Fibroblast of lung (primary cell): ENCODE results near the gene USP11.

Source experiments
- CTCF ChIP-seq, 2 donors: IDR thresholded peaks in 1 of 2; conservative IDR thresholded peaks in 1 of 2; 1 replicate in 1 of 2; 2 replicates in 1 of 2; pipeline ENCODE4 v1.5.1; 2011 to 2012; ENCODE audit warnings: low read length in 2 of 2, control low read depth in 1 of 2, inconsistent platforms in 1 of 2, low read depth in 1 of 2, mild to moderate bottlenecking in 1 of 2
- EZH2 ChIP-seq: IDR thresholded peaks from 2 replicates; pipeline ENCODE4 v1.5.1; 2012; ENCODE audit warnings: low read length, control low read depth, mild to moderate bottlenecking; ENCODE audit errors: missing control alignments

GRCh38 chrX:47293106-47293505, 60.3 kb downstream of the USP11 start:
- TF ChIP-seq CTCF (conservative IDR thresholded peaks at IDR 0.05 in 1 of 2, IDR thresholded peaks at IDR 0.05 in 1 of 2; ENCODE audit: low read depth in 1 of 2, low read length in 2 of 2) (no peak), EZH2 (no peak)
